Fibroblast of skin of right biceps (primary cell): ENCODE results near the gene MKI67.

Experiments
- DNase-seq: peaks from one replicate; pipeline ENCODE4 v3.0.0-alpha.2; 2013

MKI67 gene

DNA sequence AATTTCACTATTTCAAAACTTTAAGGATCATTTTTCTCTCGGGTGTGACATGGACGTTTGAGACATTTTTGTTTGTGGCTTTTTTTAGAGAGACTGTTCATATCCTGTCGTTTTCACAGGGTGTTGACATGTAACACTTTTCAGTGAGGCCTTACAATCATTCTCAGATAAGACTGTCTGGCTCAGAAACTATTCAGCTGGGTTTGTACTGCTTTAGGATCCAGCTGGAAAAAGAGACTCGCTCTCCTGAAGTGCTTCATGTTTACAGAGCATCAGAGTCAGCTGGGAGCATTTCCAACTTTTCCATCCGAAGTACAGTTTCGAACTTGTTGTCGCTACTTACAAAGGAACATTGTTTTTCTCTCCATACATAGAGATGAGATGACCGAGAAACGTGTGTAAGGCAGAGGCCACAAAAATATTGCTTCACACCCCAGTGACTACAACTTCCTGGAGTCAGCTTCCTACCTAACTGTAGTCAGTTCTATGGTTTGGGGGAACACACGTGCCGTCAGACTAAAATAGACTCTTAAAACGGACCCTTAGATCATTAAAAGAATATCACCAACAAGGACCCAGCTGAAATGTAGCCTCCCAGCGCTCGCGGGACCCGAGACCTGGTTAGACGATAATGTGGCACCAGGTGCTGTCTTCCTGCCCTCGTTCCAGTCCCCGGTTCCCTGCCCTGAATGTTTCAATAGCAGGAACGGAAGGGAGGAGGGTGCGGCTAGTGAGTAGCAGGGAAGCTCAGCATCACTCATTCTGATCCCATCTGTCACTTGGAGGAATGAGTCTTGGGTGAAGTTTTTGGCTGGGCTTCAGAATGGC, 78.0 kb downstream of the MKI67 start:
- DNase-seq: no peak

DNA sequence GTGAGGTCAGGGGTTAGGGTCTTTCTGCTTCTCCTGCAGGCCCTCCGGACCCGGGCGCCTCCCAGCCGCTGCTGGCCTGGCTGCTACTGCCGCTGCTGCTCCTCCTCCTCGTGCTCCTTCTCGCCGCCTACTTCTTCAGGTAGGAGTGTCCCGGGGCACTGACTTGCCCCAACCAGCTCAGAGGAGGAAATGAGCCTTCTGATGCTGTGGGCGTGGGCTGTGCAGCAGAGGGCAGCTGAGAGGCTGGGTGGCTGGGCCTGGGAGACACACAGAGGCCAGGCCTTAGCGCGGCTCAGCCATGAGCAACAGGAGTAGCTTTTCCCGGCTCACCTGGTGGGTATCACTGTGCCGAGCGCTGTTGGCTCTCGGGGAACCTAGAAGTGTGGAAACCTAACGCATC, 78.9 kb downstream of the MKI67 start:
- no peak for DNase-seq

DNA sequence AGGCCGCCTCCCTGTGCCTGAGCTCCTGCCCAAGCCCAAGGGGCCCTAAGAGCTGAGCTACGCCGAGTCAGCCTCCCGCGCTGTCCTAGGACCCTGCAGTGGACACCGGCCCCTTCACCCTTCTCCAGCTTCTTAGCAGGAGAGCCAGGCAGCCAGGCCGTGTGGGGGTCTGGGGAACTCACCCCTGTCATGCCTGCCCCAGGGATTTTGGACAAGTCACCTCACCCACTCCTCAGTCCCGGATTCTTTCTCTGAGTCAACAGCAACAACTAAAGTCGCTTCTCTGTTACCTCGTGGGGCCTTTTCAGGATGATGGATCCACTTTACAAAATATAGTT, 79.3 kb downstream of the MKI67 start:
- no peak for DNase-seq
